Osteoblast (primary cell): Measurements from ENCODE around the gene RBP3. TPM values are rescaled to one million over a fixed set of nuclear protein-coding genes. Genes with fewer than 3 reads are reported as not detected.

Experiments
- DNase-seq: peaks from one replicate; pipeline ENCODE4 v3.0.0; 2011; ENCODE audit warnings: low spot score, mixed read lengths; ENCODE audit not compliant: insufficient read length; ENCODE audit errors: missing footprints
- H2AFZ ChIP-seq: 2 replicates; pipeline ENCODE4 v1.6.0; 2011; ENCODE audit warnings: mild to moderate bottlenecking, low read length
- H3K27ac ChIP-seq: 2 replicates; pipeline ENCODE4 v1.5.1; 2011; ENCODE audit warnings: mild to moderate bottlenecking, low read depth, low read length, moderate library complexity
- H3K27me3 ChIP-seq: 2 replicates; pipeline ENCODE4 v1.6.0; 2012; ENCODE audit warnings: mild to moderate bottlenecking, control low read depth, inconsistent platforms, low read length, moderate library complexity; ENCODE audit not compliant: insufficient read depth
- H3K36me3 ChIP-seq: 2 replicates; pipeline ENCODE4 v1.5.1; 2011; ENCODE audit warnings: mild to moderate bottlenecking, low read length, control low read depth, moderate library complexity; ENCODE audit not compliant: insufficient read depth
- H3K4me1 ChIP-seq: 2 replicates; pipeline ENCODE4 v1.5.1; 2011; ENCODE audit warnings: mild to moderate bottlenecking, low read length, control low read depth, moderate library complexity; ENCODE audit not compliant: insufficient read depth
- H3K4me2 ChIP-seq: 2 replicates; pipeline ENCODE4 v1.6.0; 2011; ENCODE audit warnings: mild to moderate bottlenecking, low read length; ENCODE audit not compliant: insufficient read depth
- H3K4me3 ChIP-seq: fragments of 200-600 bp; sonication (generic); 3 replicates; pipeline ENCODE4 v1.5.1; 2012; ENCODE audit warnings: mild to moderate bottlenecking, low read length, inconsistent platforms; ENCODE audit not compliant: insufficient read depth
- H3K79me2 ChIP-seq: 2 replicates; pipeline ENCODE4 v1.6.0; 2012; ENCODE audit warnings: mild to moderate bottlenecking, low read length, control low read depth, inconsistent platforms; ENCODE audit not compliant: insufficient read depth
- H3K9me3 ChIP-seq: 2 replicates; pipeline ENCODE4 v1.5.1; 2011; ENCODE audit warnings: low read depth, low read length, control low read depth
- H4K20me1 ChIP-seq: 2 replicates; pipeline ENCODE4 v1.6.0; 2012; ENCODE audit warnings: mild to moderate bottlenecking, low read length, control low read depth; ENCODE audit not compliant: insufficient read depth
- CTCF ChIP-seq: IDR thresholded peaks from 2 replicates; pipeline ENCODE4 v1.5.1; 2011; ENCODE audit warnings: mild to moderate bottlenecking, low read depth, low read length, moderate library complexity; ENCODE audit errors: extremely low read depth
- total RNA-seq: library from RNA; depleted of rRNA; stranded (reverse); fragments of >200 nt; gene quantifications from 2 replicates; pipeline ENCODE4 v1.2.3, GENCODE V29; 2012

RBP3 gene
- total RNA-seq, 1 donor = not detected

- Histone ChIP-seq H3K27me3 (peaks cover 19% of the 10 kb centered on the region), H3K27ac (no peak overlapping the region), H2AFZ (no peak overlapping the region), H3K79me2 (no peaks in the 10 kb centered on the region), H3K36me3 (no peaks in the 10 kb centered on the region), H3K9me3 (no peaks in the 10 kb centered on the region), H3K4me3 (no peak overlapping the region), H4K20me1 (no peaks in the 10 kb centered on the region), H3K4me1 (no peaks in the 10 kb centered on the region), H3K4me2 (no peak overlapping the region)
- TF ChIP-seq CTCF = no peak
- DNase-seq = peak; percentile 38
Measured at GRCh38 chr10:47346581-47347302, 1.4 kb upstream of the RBP3 start.

DNA sequence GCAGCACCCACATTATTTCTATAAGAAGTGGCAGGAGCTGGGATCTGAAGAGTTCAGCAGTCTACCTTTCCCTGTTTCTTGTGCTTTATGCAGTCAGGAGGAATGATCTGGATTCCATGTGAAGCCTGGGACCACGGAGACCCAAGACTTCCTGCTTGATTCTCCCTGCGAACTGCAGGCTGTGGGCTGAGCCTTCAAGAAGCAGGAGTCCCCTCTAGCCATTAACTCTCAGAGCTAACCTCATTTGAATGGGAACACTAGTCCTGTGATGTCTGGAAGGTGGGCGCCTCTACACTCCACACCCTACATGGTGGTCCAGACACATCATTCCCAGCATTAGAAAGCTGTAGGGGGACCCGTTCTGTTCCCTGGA lies 874 bp upstream of the RBP3 start:
- DNase-seq = peak; percentile 18
- no peak overlapping the region for H2AFZ ChIP-seq
- H3K4me3 ChIP-seq = no peak overlapping the region
- no peak for TF ChIP-seq CTCF
- H3K4me1 ChIP-seq = no peaks in the 10 kb centered on the region
- H3K4me2 ChIP-seq = no peak overlapping the region
- peaks cover 19% of the 10 kb centered on the region for H3K27me3 ChIP-seq
- H3K36me3 ChIP-seq = no peaks in the 10 kb centered on the region
- no peak overlapping the region for H3K27ac ChIP-seq
- no peaks in the 10 kb centered on the region for H3K9me3 ChIP-seq
- no peaks in the 10 kb centered on the region for H3K79me2 ChIP-seq
- H4K20me1 ChIP-seq = no peaks in the 10 kb centered on the region

GRCh38 chr10:47348661-47349470 lies 703 bp downstream of the RBP3 start:
- peak; percentile 71 for DNase-seq
- Histone ChIP-seq H3K4me1 (no peaks in the 10 kb centered on the region), H3K4me3 (no peak overlapping the region), H3K27me3 (peaks cover 13% of the 10 kb centered on the region), H2AFZ (no peak overlapping the region), H3K79me2 (no peaks in the 10 kb centered on the region), H3K9me3 (no peaks in the 10 kb centered on the region), H3K4me2 (no peak overlapping the region), H3K27ac (no peak overlapping the region), H3K36me3 (no peaks in the 10 kb centered on the region), H4K20me1 (no peaks in the 10 kb centered on the region)
- no peak for TF ChIP-seq CTCF

DNA sequence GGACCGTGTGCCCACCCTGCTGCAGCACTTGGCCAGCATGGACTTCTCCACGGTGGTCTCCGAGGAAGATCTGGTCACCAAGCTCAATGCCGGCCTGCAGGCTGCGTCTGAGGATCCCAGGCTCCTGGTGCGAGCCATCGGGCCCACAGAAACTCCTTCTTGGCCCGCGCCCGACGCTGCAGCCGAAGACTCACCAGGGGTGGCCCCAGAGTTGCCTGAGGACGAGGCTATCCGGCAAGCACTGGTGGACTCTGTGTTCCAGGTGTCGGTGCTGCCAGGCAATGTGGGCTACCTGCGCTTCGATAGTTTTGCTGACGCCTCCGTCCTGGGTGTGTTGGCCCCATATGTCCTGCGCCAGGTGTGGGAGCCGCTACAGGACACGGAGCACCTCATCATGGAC lies 1.4 kb downstream of the RBP3 start:
- DNase-seq = peak; percentile 61
- H3K79me2 ChIP-seq = no peaks in the 10 kb centered on the region
- H3K9me3 ChIP-seq = no peaks in the 10 kb centered on the region
- no peak overlapping the region for H3K4me3 ChIP-seq
- H3K27ac ChIP-seq = no peak overlapping the region
- H3K36me3 ChIP-seq = no peaks in the 10 kb centered on the region
- peaks cover 11% of the 10 kb centered on the region for H3K27me3 ChIP-seq
- no peak overlapping the region for H3K4me2 ChIP-seq
- H4K20me1 ChIP-seq = no peaks in the 10 kb centered on the region
- no peak for TF ChIP-seq CTCF
- no peaks in the 10 kb centered on the region for H3K4me1 ChIP-seq
- H2AFZ ChIP-seq = no peak overlapping the region
